GM21529 (cell line): ENCODE results near the gene ENTPD8.
A peak's percentile ranks its signal among the peaks of the same experiment; 100 is the strongest.
"Not testable (repeated sequence)": the region's sequence is repeated elsewhere in the genome, so short reads cannot be mapped to it uniquely, and the experiment has no call there.

Experiments
- ATAC-seq: cut with Tn5 transposase; IDR thresholded peaks from one replicate; pipeline ENCODE4 v1.9.1; 2021; ENCODE audit not compliant: unreplicated experiment

Gene ENTPD8

DNA sequence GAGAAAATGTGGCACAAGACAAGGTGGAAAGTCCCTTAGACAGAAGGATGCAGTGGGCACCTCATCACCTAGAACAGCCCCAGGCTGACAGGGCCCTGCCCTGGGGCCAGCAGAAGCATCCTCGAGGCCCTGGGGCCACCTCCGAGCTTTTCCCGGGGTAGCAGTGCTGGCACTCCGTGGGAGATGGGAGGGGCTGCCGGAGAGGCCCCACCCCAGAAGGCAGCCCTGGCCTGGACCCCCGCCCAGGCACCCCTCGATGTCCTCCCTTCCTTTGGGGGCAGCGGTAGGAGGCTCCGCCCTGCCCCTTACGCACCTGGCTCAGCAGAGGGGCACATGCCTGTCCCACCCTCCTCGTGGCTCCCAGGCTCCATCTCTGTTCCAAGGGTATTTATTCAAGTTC, 35.7 kb upstream of the ENTPD8 start:
- ATAC-seq: no peak

GRCh38 chr9:137475666-137476065, 34.5 kb upstream of the ENTPD8 start:
- ATAC-seq: no peak

- ATAC-seq: no peak
Observed at GRCh38 chr9:137474271-137474670, 33.1 kb upstream of the ENTPD8 start.

GRCh38 chr9:137470785-137471184, 29.6 kb upstream of the ENTPD8 start:
- ATAC-seq: no peak

GRCh38 chr9:137467896-137468295, 26.7 kb upstream of the ENTPD8 start:
- no peak for ATAC-seq

- no peak for ATAC-seq
Observed at GRCh38 chr9:137467161-137467581, 26.0 kb upstream of the ENTPD8 start.

GRCh38 chr9:137466389-137467085, 25.4 kb upstream of the ENTPD8 start:
- not testable (repeated sequence) for ATAC-seq

DNA sequence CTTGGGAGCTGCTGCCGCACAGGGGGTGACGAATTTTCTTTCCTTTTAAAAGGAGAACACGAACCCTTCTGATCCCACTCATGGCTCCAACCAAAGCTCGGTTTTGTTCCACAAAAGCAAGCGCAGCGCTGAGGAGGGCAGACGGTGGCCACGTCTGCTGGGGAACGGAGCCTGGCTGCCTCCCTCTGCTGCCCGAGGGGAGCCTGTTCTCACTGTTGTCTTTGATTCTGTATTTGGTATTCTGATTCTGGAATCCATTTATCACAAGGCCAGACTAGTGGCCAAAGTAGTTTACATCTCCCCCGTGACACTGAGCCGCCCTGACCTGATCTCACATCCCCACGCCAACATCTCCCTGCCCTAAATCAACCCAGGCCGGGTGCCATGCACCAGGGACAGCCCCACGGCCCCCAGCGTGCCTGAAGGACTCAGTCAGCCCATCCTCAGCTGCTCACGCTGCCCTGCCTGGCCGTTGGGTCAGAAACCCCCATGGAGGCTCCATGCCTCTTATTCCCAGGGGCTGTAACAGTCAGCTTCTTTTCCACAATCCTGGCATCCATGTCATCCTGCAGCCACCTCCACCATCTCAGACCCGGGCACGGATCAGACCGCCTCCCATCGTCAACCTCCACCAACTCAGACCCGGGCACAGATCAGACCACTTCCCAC, 24.7 kb upstream of the ENTPD8 start:
- ATAC-seq: no peak

GRCh38 chr9:137465000-137465719, 24.0 kb upstream of the ENTPD8 start:
- no peak for ATAC-seq

- no peak for ATAC-seq
Observed at GRCh38 chr9:137464291-137464999, 23.3 kb upstream of the ENTPD8 start.

GRCh38 chr9:137463931-137464290, 22.8 kb upstream of the ENTPD8 start:
- ATAC-seq: no peak

- no peak for ATAC-seq
Observed at GRCh38 chr9:137462986-137463930, 22.1 kb upstream of the ENTPD8 start.

DNA sequence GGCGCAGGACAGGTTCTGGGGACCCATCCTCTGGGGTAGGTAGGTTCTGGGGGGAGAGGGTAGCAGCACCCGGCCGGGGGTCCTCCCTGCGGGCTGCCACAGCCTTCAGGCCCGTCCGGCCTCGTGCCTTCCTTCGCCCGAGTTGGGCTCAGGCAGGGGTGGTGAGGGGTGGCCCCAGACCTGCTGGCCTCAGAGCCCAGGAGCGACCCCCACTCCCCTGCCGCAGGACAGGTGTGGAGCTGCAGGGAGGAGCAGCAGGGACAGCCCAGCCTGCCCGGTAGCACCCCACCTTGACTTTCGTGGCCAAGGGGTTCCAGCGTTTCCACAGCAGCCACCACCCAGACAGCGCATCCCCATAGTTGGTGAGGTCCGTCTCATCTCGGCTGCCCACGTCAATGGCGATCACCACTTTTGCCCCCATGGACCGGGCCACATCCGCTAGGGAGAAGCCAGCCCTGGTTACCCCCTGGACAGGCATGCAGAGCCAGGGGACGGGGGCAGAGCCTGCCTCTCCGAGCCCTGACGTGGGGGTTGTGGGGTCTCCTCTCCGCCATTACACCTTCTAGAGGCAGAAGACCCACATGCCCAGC, 21.3 kb upstream of the ENTPD8 start:
- no peak for ATAC-seq

DNA sequence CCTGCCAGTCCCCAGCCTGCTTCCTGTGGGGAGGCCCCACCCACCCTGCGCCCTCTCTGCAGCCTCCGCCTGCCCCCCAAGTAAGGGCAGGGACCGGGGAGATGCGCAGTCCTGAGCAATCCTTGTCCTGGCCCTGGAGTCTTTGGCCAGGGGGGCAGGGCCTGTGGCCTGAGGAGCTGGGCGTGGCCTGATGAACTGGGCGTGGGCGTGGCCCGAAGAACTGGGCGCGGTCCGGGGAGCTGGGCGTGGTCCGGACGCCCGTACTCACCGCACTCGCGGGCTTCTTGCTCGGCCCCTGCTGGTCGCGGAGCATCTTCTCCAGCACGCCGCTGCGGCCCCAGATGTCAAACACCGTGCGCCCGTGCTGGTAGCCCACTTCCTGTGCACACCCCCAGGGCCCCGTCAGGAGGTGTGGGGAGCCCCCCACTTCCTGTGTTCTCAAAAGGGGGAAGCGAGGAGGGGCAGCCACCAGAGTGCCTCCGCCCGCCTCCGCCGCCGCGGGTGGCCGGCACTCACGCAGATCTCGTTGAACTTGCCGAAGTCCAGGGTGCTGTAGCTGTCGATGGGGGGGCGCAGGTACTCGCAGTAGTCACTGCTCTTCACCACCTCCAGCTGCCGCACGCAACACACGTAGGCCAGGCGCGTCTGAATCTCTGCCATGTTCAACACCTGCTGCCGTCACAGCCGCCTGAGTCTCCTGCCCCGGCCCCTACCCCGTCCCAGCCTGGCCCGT, 20.7 kb upstream of the ENTPD8 start:
- no peak for ATAC-seq

DNA sequence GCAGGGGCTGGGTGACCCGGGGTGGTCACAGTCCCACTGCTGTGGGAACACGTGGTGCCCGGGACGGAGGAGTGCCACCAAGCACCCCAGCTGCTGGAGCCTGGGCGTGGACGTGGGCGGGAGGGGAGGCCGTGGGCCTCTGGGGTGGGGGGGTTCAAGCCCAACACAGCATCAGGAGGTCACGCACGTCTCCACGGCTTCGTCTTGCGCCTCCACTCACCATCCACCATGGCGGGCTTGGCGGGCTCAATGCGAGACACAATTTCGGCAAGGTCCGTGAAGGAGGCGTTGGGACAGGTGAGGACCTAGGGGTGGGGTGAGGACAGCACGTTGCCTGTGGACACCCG, 20.1 kb upstream of the ENTPD8 start:
- ATAC-seq: no peak

DNA sequence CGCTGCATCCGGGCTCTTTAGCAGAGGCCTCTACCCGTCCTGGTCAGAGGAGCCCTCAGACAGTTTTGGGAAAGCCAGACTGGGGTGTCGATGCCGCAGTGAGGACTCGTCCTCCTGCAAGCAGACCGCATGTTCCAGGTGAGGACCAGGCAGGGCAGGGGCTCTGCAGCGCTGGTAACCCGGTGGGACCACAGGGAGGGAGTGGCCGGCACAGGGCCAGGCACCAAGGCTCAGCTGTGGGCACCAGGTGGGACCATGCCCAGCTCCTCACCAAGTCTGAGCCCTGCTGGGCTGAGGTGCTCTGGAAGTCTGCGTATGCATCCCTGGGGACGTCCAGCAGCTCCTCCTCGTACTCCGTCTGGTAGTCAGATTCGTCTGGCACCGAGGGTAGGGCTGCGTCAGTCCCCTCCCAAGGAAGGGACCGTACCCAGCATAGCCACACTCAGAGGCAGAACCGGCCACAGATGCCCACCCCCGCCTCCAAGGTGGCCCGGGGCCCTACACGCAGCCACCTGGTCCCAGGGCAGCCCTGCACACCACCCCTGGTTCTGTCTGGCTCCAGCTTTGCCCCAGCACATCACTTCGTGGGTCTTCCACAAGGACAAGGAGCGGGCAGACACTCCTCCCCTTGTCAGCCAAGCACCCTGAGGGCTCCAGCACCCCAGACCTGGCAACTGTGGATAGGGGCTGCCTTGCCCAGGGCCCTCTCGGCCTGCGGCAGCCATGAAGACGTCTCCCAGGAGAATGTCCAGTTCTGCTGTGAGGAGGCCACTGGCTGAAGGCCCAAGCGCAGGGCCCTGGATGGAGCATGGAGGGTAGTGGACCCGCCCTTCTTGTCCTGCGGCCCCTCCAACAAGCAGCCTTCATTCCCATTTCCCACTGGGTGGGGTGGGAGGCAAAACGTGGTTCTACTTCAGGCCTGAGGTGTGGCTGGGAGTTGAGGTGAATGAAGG, 19.5 kb upstream of the ENTPD8 start:
- no peak for ATAC-seq

DNA sequence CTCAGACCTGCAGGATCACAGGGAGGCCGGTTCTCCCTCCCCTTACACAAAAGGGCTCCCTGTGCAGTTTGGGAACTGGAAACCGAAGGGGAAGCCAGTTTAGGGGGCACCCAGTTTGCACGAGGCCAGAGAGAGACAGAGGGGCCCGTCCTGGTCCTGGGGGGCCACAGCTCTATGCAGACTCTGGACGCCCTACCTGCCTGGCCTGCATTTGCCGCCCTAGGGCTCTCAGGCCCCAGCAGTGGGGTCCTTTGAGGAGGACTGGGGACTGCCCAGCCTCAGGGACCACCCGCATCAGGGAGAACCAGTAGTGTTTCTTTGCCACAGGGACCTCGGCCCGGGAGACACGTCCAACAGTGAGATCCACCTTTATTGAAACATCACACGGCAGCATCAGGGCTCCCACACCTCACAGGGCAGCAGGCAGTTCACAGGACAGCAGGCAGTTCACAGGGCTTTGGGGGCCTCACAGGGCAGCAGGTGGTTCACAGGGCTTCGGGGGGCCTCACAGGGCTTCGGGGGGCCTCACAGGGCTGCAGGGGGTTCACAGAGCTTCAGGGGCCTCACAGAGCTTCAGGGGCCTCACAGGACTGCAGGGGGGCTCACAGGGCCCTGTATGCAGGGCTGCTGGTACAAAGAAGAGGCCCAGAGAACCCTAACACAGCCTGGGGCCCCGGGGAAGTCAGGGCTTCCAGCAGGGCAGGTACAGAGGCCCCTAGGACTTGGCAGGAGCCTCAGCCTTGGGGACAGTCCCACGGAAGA, 18.6 kb upstream of the ENTPD8 start:
- ATAC-seq: no peak

DNA sequence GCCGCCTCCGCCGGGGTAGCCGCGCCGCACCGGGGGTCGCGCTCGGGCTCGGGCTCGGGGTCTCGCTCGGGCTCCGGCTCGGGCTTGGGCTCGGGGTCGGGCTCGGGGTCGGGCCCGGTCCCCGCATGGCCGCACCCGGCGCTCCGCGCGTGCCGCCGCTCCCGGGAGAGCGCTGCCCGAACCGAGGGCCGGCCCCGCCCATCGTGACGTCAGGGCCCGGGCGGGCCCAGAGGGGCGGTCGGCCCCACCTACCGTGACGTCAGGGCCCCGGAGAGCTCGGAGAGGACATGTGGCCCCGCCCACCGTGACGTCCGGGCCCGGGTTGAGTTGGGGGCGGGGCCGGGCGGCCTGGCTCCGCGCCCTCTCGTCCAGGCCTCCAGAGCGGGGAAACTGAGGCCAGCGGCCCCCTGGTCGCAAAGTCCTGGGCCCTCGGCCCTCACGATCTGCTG, 18.0 kb upstream of the ENTPD8 start, which contains the start of gene NSMF:
NSMF (minus strand) TSS at position 183 of the 449 bp plus-strand sequence. CDS start 232 bp downstream, outside the sequence.
- peak; percentile 61 for ATAC-seq
